Measurements from ENCODE around the gene ZNF785.
"Not testable (repeated sequence)": the region's sequence is repeated elsewhere in the genome, so short reads cannot be mapped to it uniquely, and the experiment has no call there.

ZNF785 gene

GRCh38 chr16:30565984-30566383 lies 19.5 kb downstream of the ZNF785 start:
- DNase-seq (ENCODE audit: low read depth), result no peak

- no peak for DNase-seq (ENCODE audit: low read depth)
These were observed 20.0 kb downstream of the ZNF785 start for GRCh38 chr16:30565526-30565925.

- no peak for DNase-seq (ENCODE audit: low read depth)
These were observed 23.5 kb downstream of the ZNF785 start for GRCh38 chr16:30562021-30562420.

- DNase-seq (ENCODE audit: low read depth), result no peak
These were observed 24.2 kb downstream of the ZNF785 start for GRCh38 chr16:30561089-30561816.

GRCh38 chr16:30559690-30560089 lies 25.8 kb downstream of the ZNF785 start:
- no peak for DNase-seq (ENCODE audit: low read depth)

GRCh38 chr16:30558789-30559377 lies 26.6 kb downstream of the ZNF785 start:
- DNase-seq (ENCODE audit: low read depth), result no peak

GRCh38 chr16:30557957-30558788 lies 27.3 kb downstream of the ZNF785 start, which contains the start of gene ZNF764:
Gene ZNF764 (minus strand): TSS chr16:30558374. CDS start chr16:30558182, 192 bp downstream.
- peak; percentile 94 for DNase-seq (ENCODE audit: low read depth)

- DNase-seq (ENCODE audit: low read depth), result no peak
These were observed 27.9 kb downstream of the ZNF785 start for GRCh38 chr16:30557707-30557956.

- no peak for DNase-seq (ENCODE audit: low read depth)
These were observed 29.4 kb downstream of the ZNF785 start for GRCh38 chr16:30556125-30556473.

- DNase-seq (ENCODE audit: low read depth), result no peak
These were observed 30.0 kb downstream of the ZNF785 start for GRCh38 chr16:30555315-30556124.

GRCh38 chr16:30554557-30555314 lies 30.8 kb downstream of the ZNF785 start:
- DNase-seq (ENCODE audit: low read depth), result no peak

GRCh38 chr16:30553393-30553899 lies 32.1 kb downstream of the ZNF785 start:
- DNase-seq (ENCODE audit: low read depth), result no peak

GRCh38 chr16:30552956-30553355 lies 32.5 kb downstream of the ZNF785 start:
- DNase-seq (ENCODE audit: low read depth), result no peak

GRCh38 chr16:30551781-30552180 lies 33.7 kb downstream of the ZNF785 start:
- no peak for DNase-seq (ENCODE audit: low read depth)

- DNase-seq (ENCODE audit: low read depth), result no peak
These were observed 36.9 kb downstream of the ZNF785 start for GRCh38 chr16:30548416-30549253.

- DNase-seq (ENCODE audit: low read depth), result no peak
These were observed 39.4 kb downstream of the ZNF785 start for GRCh38 chr16:30546115-30546514.

- DNase-seq (ENCODE audit: low read depth), result no peak
These were observed 42.4 kb downstream of the ZNF785 start for GRCh38 chr16:30543067-30543466.

GRCh38 chr16:30541502-30542329 lies 43.8 kb downstream of the ZNF785 start:
- no peak for DNase-seq (ENCODE audit: low read depth)

- DNase-seq (ENCODE audit: low read depth), result not testable (repeated sequence)
These were observed 44.5 kb downstream of the ZNF785 start for GRCh38 chr16:30540916-30541464.

Measured in stimulated activated CD8-positive, alpha-beta memory T cell treated with anti-CD3 and anti-CD28 coated beads, Interleukin-12 subunit alpha, Interleukin-12 subunit beta, amount 100 ng/mL, for 4 hours (primary cell).